ENCODE data around the gene TNFRSF6B. TPM values are rescaled to one million over a fixed set of nuclear protein-coding genes. Genes with fewer than 3 reads are reported as not detected.

TNFRSF6B gene
- total and polyA plus RNA-seq, 4 donors = 2.1 to 73.9 (median 8.7) TPM

DNA sequence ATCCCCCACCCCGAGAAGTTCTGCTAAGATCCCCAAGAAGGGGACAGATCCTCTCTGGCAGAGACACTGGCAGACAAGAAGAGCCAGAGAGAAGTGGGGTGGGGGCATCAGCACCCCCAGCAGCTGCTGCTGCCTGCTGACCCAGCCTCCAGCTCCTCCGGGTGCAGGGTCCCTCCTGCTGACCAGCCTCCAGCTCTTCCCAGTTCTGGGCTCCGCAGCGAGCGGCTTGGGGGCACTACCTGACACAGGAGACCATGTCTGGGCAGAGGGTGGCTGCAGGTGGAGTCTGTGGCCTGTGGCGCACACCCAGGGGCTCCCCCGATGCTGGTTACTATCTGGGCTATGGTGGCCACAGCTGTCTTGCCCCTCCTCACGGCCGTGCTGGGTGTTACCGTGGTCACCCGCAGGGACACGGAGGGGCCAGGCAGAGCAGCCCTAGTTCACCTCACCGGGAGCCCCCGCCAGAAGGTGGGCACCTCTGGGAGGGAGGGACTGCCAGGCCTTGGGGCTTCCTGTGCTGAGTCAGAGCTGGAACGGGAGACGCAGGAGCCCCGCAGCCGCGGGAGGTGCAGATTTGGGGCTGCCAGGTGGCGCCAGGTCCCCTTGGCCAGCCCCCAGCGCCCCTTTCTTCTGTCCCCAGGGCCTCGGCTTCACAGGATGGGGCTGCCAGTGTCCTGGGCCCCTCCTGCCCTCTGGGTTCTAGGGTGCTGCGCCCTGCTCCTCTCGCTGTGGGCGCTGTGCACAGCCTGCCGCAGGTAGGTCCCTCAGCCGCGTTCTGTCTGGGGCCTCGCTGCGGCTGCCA is 40.6 kb downstream of the TNFRSF6B start:
- intact Hi-C loops (cut with DNase I) = no loop called here
- 68 to 73% methylated on average over 30 of the region's 30 CpGs for WGBS, 2 donors
- DNase-seq = peak; percentile 56 to 77
- no peaks in the 10 kb centered on the region for H3K36me3 ChIP-seq (ENCODE audit: control insufficient read depth in 1 of 2, insufficient read depth in 2 of 2, low read length in 1 of 2)
- H3K27ac ChIP-seq (ENCODE audit: low read depth in 1 of 2, low read length in 2 of 2) = no peak overlapping the region
- no peaks in the 10 kb centered on the region for H3K27me3 ChIP-seq (ENCODE audit: control insufficient read depth in 1 of 2, insufficient read depth in 2 of 2, low read length in 1 of 2)
- no peak overlapping the region for H3K4me3 ChIP-seq (ENCODE audit: low read length in 2 of 2)
- no peak for ATAC-seq (ENCODE audit: low FRiP score)
- H3K4me1 ChIP-seq (ENCODE audit: control insufficient read depth in 1 of 2, insufficient read depth in 2 of 2, low read length in 2 of 2) = no peaks in the 10 kb centered on the region
- no peaks in the 10 kb centered on the region for H3K9me3 ChIP-seq (ENCODE audit: control insufficient read depth, low read length)

DNA sequence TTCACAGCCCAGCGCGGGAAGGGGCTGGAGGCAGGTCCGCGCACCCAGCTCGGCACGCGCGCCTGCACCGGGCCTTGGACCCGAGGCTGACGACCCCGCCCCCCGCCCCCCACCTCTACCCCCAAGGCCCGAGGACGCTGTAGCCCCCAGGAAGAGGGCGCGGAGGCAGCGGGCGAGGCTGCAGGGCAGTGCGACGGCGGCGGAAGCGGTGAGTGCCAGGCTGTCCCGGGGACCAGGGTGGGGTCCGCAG is 41.2 kb downstream of the TNFRSF6B start:
- Histone ChIP-seq H3K4me3 (ENCODE audit: low read length in 2 of 2) (no peak overlapping the region), H3K9me3 (ENCODE audit: control insufficient read depth, low read length) (no peaks in the 10 kb centered on the region), H3K4me1 (ENCODE audit: control insufficient read depth in 1 of 2, insufficient read depth in 2 of 2, low read length in 2 of 2) (no peaks in the 10 kb centered on the region), H3K36me3 (ENCODE audit: control insufficient read depth in 1 of 2, insufficient read depth in 2 of 2, low read length in 1 of 2) (peaks cover 0 to under 1% of the 10 kb centered on the region in 2 donors), H3K27ac (ENCODE audit: low read depth in 1 of 2, low read length in 2 of 2) (no peak overlapping the region), H3K27me3 (ENCODE audit: control insufficient read depth in 1 of 2, insufficient read depth in 2 of 2, low read length in 1 of 2) (no peaks in the 10 kb centered on the region)
- intact Hi-C loops (cut with DNase I) = no loop called here
- ATAC-seq (ENCODE audit: low FRiP score) (no peak), DNase-seq (peak in 1 of 2 donors; percentile 73)
- 35 to 62% methylated on average over 17 to 26 of the region's 26 CpGs for WGBS, 2 donors

DNA sequence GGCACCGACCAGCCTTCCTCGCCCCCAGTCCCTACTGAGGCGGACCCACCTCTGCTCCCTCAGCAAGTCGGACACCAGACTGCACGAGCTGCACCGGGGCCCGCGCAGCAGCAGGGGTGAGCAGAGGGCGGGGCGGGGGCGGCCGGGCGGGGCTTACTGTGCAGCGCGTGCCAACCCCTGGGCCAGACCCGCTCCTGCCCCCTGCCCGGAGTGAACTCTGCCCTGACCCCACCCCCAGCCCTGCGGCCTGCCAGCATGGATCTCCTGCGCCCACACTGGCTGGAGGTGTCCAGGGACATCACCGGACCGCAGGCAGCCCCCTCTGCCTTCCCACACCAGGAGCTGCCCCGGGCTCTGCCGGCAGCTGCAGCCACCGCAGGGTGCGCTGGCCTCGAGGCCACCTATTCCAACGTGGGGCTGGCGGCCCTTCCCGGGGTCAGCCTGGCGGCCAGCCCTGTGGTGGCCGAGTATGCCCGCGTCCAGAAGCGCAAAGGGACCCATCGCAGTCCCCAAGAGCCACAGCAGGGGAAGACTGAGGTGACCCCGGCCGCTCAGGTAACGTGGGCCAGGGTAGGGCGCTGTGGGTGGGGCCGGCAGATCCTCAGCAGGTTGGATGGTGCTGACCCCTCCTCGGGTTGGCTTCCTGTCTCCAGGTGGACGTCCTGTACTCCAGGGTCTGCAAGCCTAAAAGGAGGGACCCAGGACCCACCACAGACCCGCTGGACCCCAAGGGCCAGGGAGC is 41.7 kb downstream of the TNFRSF6B start:
- H3K4me3 ChIP-seq (ENCODE audit: low read length in 2 of 2) = no peak overlapping the region
- H3K9me3 ChIP-seq (ENCODE audit: control insufficient read depth, low read length) = no peaks in the 10 kb centered on the region
- ATAC-seq (ENCODE audit: low FRiP score) = no peak
- no peaks in the 10 kb centered on the region for H3K4me1 ChIP-seq (ENCODE audit: control insufficient read depth in 1 of 2, insufficient read depth in 2 of 2, low read length in 2 of 2)
- WGBS, 2 donors = 47 to 63% methylated on average over 39 to 43 of the region's 43 CpGs
- no peaks in the 10 kb centered on the region for H3K27me3 ChIP-seq (ENCODE audit: control insufficient read depth in 1 of 2, insufficient read depth in 2 of 2, low read length in 1 of 2)
- peaks cover 0 to 1% of the 10 kb centered on the region in 2 donors for H3K36me3 ChIP-seq (ENCODE audit: control insufficient read depth in 1 of 2, insufficient read depth in 2 of 2, low read length in 1 of 2)
- DNase-seq = peak; percentile 58 to 73
- intact Hi-C loops (cut with DNase I) = loop anchor here in 1 of 2 donors (2.0 kb wide), 1 partner anchor 111 kb away; the partner anchor contains the start of gene GMEB2
- no peak overlapping the region for H3K27ac ChIP-seq (ENCODE audit: low read depth in 1 of 2, low read length in 2 of 2)

DNA sequence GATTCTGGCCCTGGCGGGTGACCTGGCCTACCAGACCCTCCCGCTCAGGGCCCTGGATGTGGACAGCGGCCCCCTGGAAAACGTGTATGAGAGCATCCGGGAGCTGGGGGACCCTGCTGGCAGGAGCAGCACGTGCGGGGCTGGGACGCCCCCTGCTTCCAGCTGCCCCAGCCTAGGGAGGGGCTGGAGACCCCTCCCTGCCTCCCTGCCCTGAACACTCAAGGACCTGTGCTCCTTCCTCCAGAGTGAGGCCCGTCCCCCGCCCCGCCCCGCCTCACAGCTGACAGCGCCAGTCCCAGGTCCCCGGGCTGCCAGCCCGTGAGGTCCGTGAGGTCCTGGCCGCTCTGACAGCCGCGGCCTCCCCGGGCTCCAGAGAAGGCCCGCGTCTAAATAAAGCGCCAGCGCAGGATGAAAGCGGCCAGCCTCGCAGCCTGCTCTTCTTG is 42.3 kb downstream of the TNFRSF6B start:
- intact Hi-C loops (cut with DNase I) = loop anchor here in 1 of 2 donors (2.0 kb wide), 1 partner anchor 112 kb away; the partner anchor contains the start of gene GMEB2
- no peaks in the 10 kb centered on the region for H3K9me3 ChIP-seq (ENCODE audit: control insufficient read depth, low read length)
- peak; percentile 28 for ATAC-seq (ENCODE audit: low FRiP score)
- H3K36me3 ChIP-seq (ENCODE audit: control insufficient read depth in 1 of 2, insufficient read depth in 2 of 2, low read length in 1 of 2) = peaks cover 0 to 1% of the 10 kb centered on the region in 2 donors
- WGBS, 2 donors = 16 to 22% methylated on average over 20 to 26 of the region's 26 CpGs
- peak; percentile 79 to 90 for DNase-seq
- H3K27ac ChIP-seq (ENCODE audit: low read depth in 1 of 2, low read length in 2 of 2) = peak overlapping the region in 1 of 2 donors; percentile 8
- H3K4me3 ChIP-seq (ENCODE audit: low read length in 2 of 2) = peak overlapping the region; percentile 35 to 38
- no peaks in the 10 kb centered on the region for H3K27me3 ChIP-seq (ENCODE audit: control insufficient read depth in 1 of 2, insufficient read depth in 2 of 2, low read length in 1 of 2)
- no peaks in the 10 kb centered on the region for H3K4me1 ChIP-seq (ENCODE audit: control insufficient read depth in 1 of 2, insufficient read depth in 2 of 2, low read length in 2 of 2)

DNA sequence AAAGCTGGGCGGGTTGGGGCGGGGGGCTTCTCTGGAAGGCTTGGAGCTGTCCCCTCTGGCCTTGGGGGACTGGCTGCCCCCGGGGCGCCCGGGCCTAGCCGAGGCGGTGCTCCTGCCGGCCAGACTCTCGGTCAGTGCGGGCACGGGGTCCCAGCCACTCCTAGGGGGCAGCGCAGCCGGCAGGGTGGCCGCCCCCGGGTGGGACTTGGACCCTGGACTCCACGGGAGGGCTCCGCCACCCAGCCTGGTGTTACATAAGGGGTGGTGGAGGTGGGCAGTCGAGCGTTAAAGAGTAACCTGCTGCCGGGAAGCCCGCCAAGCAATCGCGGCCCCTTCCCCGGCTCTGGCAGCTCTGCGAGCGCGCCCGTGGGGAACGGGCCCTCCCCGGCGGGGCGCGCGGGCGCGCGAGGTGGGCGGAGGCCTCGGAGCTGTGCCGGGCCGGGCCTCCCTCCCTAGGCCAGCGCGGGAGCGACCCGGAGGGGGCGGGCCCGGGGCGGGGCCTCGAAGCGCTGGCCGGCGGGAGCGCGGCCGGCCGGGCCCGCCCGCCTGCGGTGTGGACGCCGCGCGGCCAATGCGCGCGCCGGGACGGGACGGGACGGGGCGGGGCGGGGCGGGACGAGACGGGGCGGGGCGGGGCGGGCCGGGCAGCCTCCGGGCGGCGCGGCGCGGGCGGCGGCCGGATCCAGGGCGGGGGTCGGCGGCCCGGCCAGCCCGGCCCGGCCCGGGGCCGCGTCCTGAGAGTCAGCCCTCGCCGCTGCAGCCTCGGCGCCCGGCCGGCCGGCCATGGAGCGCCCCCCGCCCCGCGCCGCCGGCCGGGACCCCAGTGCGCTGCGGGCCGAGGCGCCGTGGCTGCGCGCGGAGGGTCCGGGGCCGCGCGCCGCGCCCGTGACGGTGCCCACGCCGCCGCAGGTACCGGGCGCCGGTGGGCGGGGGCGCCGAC is 42.9 kb downstream of the TNFRSF6B start, which contains the start of gene SLC2A4RG:
TSS of gene SLC2A4RG (plus strand) at position 647 of the 940 bp plus-strand sequence. CDS start at position 784, 137 bp downstream.
- peak within 1 kb of the TSS; percentile 63 to 68 for H3K27ac ChIP-seq (ENCODE audit: low read depth in 1 of 2, low read length in 2 of 2)
- intact Hi-C loops (cut with DNase I) = loop anchor here in 1 of 2 donors (2.0 kb wide), 1 partner anchor 113 kb away; the partner anchor contains the start of gene GMEB2
- no peaks in the 10 kb centered on the region for H3K27me3 ChIP-seq (ENCODE audit: control insufficient read depth in 1 of 2, insufficient read depth in 2 of 2, low read length in 1 of 2)
- WGBS, 2 donors = 1% methylated on average over 48 to 136 of the region's 136 CpGs
- ATAC-seq (ENCODE audit: low FRiP score) = peak; percentile 74
- peaks cover 0 to 1% of the 10 kb centered on the region in 2 donors for H3K36me3 ChIP-seq (ENCODE audit: control insufficient read depth in 1 of 2, insufficient read depth in 2 of 2, low read length in 1 of 2)
- H3K4me3 ChIP-seq (ENCODE audit: low read length in 2 of 2) = peak within 1 kb of the TSS; percentile 73 to 77
- H3K9me3 ChIP-seq (ENCODE audit: control insufficient read depth, low read length) = no peaks in the 10 kb centered on the region
- H3K4me1 ChIP-seq (ENCODE audit: control insufficient read depth in 1 of 2, insufficient read depth in 2 of 2, low read length in 2 of 2) = no peaks in the 10 kb centered on the region
- DNase-seq = peak; percentile 87 to 93

DNA sequence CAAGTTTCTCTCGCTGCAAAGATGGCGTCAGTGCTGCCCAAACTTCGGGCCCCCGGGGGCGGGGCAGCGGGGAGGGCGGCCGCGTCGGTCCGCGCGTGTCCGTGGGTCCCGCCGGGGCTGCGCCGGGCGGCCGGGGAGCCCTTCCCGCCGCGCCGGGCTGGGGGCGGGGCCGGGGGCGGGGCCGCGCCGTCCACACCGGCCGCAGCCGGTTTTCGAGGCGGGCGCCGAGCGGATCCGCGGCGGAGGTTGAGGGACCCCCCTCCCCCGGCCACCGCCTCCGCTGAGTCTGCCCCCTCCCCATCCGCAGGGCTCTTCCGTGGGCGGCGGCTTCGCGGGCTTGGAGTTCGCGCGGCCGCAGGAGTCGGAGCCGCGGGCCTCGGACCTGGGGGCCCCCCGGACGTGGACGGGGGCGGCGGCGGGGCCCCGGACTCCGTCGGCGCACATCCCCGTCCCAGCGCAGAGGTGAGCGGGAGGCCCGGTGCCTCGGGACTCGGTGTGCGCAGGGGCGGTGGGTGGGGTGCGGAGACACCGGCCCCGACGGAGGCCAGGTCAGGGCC is 43.7 kb downstream of the TNFRSF6B start:
- DNase-seq (peak; percentile 73 to 86), ATAC-seq (ENCODE audit: low FRiP score) (peak; percentile 0)
- Histone ChIP-seq H3K27me3 (ENCODE audit: control insufficient read depth in 1 of 2, insufficient read depth in 2 of 2, low read length in 1 of 2) (no peaks in the 10 kb centered on the region), H3K27ac (ENCODE audit: low read depth in 1 of 2, low read length in 2 of 2) (peak overlapping the region; percentile 63 to 68), H3K9me3 (ENCODE audit: control insufficient read depth, low read length) (no peaks in the 10 kb centered on the region), H3K4me1 (ENCODE audit: control insufficient read depth in 1 of 2, insufficient read depth in 2 of 2, low read length in 2 of 2) (no peaks in the 10 kb centered on the region), H3K36me3 (ENCODE audit: control insufficient read depth in 1 of 2, insufficient read depth in 2 of 2, low read length in 1 of 2) (peaks cover 0 to 1% of the 10 kb centered on the region in 2 donors), H3K4me3 (ENCODE audit: low read length in 2 of 2) (peak overlapping the region; percentile 73 to 77)
- intact Hi-C loops (cut with DNase I) = no loop called here
- 0 to 1% methylated on average over 42 to 80 of the region's 80 CpGs for WGBS, 2 donors

DNA sequence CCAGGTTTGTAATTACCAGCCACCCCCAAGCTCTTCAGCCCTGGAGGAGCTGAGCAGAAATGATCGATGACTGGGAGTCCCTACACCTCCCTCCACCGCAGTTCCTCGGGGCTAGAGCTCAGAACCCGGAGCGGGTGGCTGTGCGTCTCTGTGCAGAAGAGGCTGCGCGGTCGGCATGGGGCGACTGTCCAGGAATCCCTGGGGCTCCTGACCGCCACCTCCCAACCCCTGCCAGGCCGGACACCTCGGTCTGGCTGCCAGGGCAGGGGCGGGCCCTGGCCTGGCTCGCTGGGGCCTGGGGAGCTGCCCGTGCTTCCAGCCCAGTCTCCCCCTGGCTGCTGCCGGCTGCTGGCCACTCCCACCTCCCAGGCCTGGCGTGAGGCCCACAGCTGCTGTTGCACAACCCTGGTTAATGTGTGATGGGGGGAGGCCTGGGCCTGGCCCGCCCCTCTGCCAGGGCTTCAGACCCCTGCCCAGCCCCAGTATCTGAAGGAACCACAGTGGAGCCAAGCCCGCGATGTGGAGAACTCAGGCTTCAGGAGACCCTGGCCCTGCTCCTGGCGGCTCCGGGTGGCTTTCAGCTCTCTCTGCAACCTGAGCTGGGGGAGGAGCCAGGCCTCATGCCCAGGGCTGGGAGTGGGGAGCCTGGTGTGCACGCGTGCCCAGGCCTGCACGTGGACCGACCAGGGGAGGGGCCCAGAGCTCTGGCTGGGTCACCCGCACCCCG is 44.3 kb downstream of the TNFRSF6B start:
- intact Hi-C loops (cut with DNase I) = no loop called here
- 1% methylated on average over 27 to 29 of the region's 29 CpGs for WGBS, 2 donors
- Histone ChIP-seq H3K4me3 (ENCODE audit: low read length in 2 of 2) (peak overlapping the region; percentile 73 to 77), H3K27ac (ENCODE audit: low read depth in 1 of 2, low read length in 2 of 2) (peak overlapping the region in 1 of 2 donors; percentile 68), H3K9me3 (ENCODE audit: control insufficient read depth, low read length) (no peaks in the 10 kb centered on the region), H3K36me3 (ENCODE audit: control insufficient read depth in 1 of 2, insufficient read depth in 2 of 2, low read length in 1 of 2) (peaks cover 0 to 1% of the 10 kb centered on the region in 2 donors), H3K4me1 (ENCODE audit: control insufficient read depth in 1 of 2, insufficient read depth in 2 of 2, low read length in 2 of 2) (no peaks in the 10 kb centered on the region), H3K27me3 (ENCODE audit: control insufficient read depth in 1 of 2, insufficient read depth in 2 of 2, low read length in 1 of 2) (no peaks in the 10 kb centered on the region)
- DNase-seq = peak; percentile 95 to 98
- ATAC-seq (ENCODE audit: low FRiP score) = peak; percentile 89
